ENCODE results near the gene MTFR2.

Gene MTFR2

GRCh38 chr6:136253734-136254133, 3.6 kb upstream of the MTFR2 start:
- H3K4me3 ChIP-seq (ENCODE audit: low read length), result no peak overlapping the region
- no peak for TF ChIP-seq CTCF (conservative IDR thresholded peaks at IDR 0.05; ENCODE audit: low read depth, low read length)
- no peak for DNase-seq (ENCODE audit: low read depth)

DNA sequence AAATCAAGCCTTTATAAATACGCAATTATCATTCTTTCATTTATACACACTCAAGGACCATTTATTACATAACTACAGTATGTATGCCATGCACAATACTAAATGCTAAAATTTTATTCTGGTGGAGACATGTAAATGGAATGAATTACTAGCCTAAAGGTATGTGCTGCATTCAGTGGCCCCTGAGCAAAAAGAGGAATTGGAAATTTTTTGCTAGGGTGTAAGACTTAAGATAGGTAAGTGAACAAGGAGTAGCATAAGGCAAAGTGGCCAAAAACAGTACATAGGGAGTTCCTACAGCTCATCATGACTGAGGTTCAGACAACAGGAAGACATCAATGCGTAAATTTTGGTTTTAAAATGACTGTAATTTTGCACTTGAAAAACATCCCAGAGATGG, 2.3 kb upstream of the MTFR2 start:
- no peak overlapping the region for H3K4me3 ChIP-seq (ENCODE audit: low read length)
- DNase-seq (ENCODE audit: low read depth), result no peak
- TF ChIP-seq CTCF (conservative IDR thresholded peaks at IDR 0.05; ENCODE audit: low read depth, low read length), result no peak

- H3K4me3 ChIP-seq (ENCODE audit: low read length), result no peak overlapping the region
- no peak for TF ChIP-seq CTCF (conservative IDR thresholded peaks at IDR 0.05; ENCODE audit: low read depth, low read length)
- DNase-seq (ENCODE audit: low read depth), result no peak
Measured at GRCh38 chr6:136251394-136251793, 1.3 kb upstream of the MTFR2 start.

DNA sequence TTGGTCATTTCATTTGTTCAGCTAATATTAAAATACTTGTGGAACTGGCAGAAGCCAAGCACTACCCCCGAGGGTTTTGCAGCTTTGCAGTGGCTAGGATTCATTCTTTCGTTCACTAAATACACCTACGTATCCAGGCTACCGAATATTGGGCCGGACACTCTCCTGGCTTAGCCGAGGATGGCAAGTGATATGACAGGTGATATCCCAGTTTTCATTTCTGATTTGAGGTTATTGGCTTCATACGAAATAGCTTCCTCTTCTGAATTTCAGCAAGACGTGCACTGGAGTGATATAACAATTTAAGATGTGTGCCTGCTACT, 536 bp upstream of the MTFR2 start:
- no peak for TF ChIP-seq CTCF (conservative IDR thresholded peaks at IDR 0.05; ENCODE audit: low read depth, low read length)
- peak overlapping the region; percentile 95 for H3K4me3 ChIP-seq (ENCODE audit: low read length)
- DNase-seq (ENCODE audit: low read depth), result no peak

DNA sequence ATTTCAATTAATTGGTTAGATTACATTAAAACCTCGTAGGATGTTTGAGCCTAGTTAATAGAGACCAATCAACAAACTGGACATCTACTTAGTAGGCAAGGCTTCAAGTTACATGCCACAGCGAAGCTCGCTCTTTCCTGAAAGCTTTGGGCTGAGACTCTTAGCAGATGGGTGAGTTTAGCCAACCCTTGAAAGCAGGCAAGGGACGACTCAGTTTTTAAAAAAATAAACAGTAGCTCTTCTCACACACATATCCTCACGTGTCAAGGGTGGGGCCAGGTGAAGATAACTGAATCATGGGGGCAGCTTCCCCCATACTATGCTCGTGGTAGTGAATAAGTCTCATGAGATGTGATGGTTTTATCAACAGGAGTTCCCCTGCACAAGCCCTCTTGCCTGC, 775 bp downstream of the MTFR2 start:
- no peak for DNase-seq (ENCODE audit: low read depth)
- H3K4me3 ChIP-seq (ENCODE audit: low read length), result peak overlapping the region; percentile 95
- TF ChIP-seq CTCF (conservative IDR thresholded peaks at IDR 0.05; ENCODE audit: low read depth, low read length), result no peak

- no peak overlapping the region for H3K4me3 ChIP-seq (ENCODE audit: low read length)
- no peak for TF ChIP-seq CTCF (conservative IDR thresholded peaks at IDR 0.05; ENCODE audit: low read depth, low read length)
- DNase-seq (ENCODE audit: low read depth), result no peak
Measured at GRCh38 chr6:136244061-136244616, 6.0 kb downstream of the MTFR2 start.

DNA sequence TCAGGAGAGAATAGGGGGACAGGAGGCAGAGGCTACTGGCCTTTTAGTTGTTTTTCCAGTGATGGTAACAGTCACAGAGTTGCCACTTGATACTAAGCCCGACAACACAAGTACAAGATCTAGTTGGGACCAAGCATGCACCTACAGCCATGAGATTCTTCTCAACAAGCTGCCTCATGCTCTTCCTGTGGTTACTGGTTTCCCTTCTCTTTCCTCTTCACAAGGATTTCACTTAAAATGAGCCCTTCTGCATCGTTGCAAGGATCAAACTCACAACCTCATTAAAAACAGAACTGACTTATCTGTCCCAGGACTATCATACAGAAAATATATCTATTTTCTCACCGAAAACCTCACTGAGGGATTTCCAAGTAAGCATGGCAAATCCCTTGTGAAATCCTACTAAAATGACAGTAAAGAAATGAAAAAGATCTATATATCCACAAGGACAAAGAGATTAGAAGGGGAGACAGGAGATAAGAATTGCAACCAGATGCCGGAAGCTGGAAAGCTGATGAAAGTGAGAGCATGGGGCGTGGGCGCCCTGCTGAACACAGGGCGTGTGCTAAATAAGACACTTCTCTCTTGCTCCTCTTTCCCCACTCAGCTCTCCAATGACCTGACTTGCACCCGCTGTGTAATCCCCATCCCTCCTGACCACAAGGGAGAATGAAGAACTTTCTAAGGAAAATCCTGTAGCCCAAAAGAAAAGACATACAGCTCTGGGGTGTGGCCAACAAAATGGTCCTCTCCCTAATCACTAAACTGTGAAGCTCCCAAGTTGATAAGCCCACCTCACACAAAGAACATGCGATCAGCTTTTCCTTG, 13.4 kb downstream of the MTFR2 start:
- TF ChIP-seq CTCF (conservative IDR thresholded peaks at IDR 0.05; ENCODE audit: low read depth, low read length), result no peak
- DNase-seq (ENCODE audit: low read depth), result no peak
- H3K4me3 ChIP-seq (ENCODE audit: low read length), result no peak overlapping the region
